Testis (tissue), 2 donors: ENCODE results near the gene MINDY4B.

ENCODE experiments used
- POLR2A ChIP-seq: fragments of 450-650 bp; IDR thresholded peaks from one replicate; pipeline ENCODE4 v1.6.1; 2017; ENCODE audit warnings: antibody characterized with exemption, mild to moderate bottlenecking, moderate library complexity
- TF ChIP-seq, protein P1 (sequence below), 3 experiments: fragments of 450-650 bp in 2 of 3; fragments of 200-600 bp in 1 of 3; sonication (generic) in 1 of 3; IDR thresholded peaks; one replicate each; pipeline ENCODE4 v1.5.1; 2016 to 2019; ENCODE audit warnings: antibody characterized with exemption in 3 of 3, mild to moderate bottlenecking in 2 of 3, moderate library complexity in 1 of 3

DNA sequence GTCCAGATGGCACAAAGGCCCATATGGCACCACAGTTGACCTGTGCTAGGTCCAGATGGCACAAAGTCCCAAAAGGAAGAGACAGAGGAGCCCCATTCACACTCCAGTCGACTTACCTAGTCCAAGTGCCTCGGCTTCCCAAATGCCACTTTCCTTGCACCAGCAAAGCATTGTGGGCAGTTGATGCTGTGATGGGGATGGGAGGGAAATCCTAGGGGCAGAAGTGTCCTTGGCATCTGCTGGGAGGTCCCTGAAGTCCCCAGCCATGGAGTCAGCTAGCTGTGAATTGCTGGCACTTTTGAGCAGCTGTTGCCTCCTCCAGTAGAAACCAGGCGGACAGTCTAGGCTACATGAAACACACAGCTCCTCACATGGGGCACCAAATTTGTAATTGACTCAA is 82.0 kb downstream of the MINDY4B start:
- TF ChIP-seq POLR2A = no peak
- TF ChIP-seq, protein P1, sequence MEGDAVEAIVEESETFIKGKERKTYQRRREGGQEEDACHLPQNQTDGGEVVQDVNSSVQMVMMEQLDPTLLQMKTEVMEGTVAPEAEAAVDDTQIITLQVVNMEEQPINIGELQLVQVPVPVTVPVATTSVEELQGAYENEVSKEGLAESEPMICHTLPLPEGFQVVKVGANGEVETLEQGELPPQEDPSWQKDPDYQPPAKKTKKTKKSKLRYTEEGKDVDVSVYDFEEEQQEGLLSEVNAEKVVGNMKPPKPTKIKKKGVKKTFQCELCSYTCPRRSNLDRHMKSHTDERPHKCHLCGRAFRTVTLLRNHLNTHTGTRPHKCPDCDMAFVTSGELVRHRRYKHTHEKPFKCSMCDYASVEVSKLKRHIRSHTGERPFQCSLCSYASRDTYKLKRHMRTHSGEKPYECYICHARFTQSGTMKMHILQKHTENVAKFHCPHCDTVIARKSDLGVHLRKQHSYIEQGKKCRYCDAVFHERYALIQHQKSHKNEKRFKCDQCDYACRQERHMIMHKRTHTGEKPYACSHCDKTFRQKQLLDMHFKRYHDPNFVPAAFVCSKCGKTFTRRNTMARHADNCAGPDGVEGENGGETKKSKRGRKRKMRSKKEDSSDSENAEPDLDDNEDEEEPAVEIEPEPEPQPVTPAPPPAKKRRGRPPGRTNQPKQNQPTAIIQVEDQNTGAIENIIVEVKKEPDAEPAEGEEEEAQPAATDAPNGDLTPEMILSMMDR (IDR thresholded peaks at IDR 0.05) = no peak
